ENCODE data around the gene TCP11X2. TPM values are rescaled to one million over a fixed set of nuclear protein-coding genes. Genes with fewer than 3 reads are reported as not detected.
"Not testable (repeated sequence)": the region's sequence is repeated elsewhere in the genome, so short reads cannot be mapped to it uniquely, and the experiment has no call there.

The TCP11X2 gene
- 0.26 TPM for polyA plus RNA-seq (2013, experiment 1 of 4)
- polyA plus RNA-seq (2013, experiment 2 of 4) = 0.41 TPM
- not detected for polyA plus RNA-seq (2013, experiment 3 of 4)
- polyA plus RNA-seq (2013, experiment 4 of 4) = not detected

DNA sequence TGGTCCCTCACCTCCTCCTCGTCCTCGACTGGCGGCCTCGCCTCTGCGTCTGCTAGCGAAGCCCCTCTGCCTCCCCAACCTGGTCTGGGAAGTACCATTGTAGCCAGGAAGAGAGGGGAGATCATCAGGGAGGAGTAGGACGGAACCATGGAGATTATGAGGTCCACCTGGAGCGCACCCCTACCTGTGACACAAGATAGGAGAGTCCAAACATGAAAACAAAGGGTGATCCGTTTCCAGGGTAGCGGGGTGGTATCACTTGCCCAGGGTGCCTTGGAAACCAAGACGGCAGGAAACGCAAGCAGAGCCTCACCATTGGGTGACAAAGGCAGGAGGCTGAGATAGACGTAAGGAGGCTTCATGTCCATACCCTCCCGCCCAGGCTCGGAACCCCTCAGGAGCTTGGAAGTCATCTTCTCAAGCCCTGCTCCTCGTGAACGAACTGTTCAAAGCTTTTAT lies at the start of gene TCP11X2:
TCP11X2 (minus strand) TSS at position 51 of the 459 bp plus-strand sequence.
- H3K36me3 ChIP-seq (ENCODE audit: control insufficient read depth, insufficient read depth, low read length); H3K27ac ChIP-seq (ENCODE audit: insufficient read depth, low read depth, low read length, poor library complexity, severe bottlenecking); H3K9me3 ChIP-seq (ENCODE audit: control insufficient read depth, low read length); H3K4me3 ChIP-seq (ENCODE audit: insufficient read depth, low read depth, low read length); H3K4me1 ChIP-seq (ENCODE audit: control insufficient read depth, insufficient read depth, low read length); H3K27me3 ChIP-seq (ENCODE audit: control insufficient read depth, insufficient read depth, low read length, poor library complexity, severe bottlenecking): not testable (repeated sequence)
- WGBS, 2 experiments = 83% methylated on average over 4 of the region's 17 CpGs; no CpG with 5 or more reads in 1 of the 2 experiments

DNA sequence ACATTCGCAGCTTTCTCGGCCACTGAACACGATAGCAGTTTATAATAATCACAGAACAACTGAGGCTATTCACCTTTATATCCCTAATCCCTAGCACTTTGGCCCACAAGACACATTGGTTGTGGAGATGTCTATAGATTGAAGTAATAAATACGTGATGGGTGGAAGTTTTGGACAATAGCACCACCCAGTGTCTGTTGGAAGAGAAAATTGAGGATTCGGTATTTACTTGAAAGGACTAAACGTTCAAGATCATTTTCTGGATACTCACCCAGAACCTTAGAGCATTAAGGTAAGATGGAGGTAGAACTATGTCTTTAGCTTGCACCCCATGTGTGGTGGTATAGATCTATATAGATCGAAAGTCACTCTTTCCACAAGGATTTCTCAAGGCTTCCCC lies 45.7 kb upstream of the TCP11X2 start:
- Histone ChIP-seq H3K36me3 (ENCODE audit: control insufficient read depth, insufficient read depth, low read length) (peaks cover 3% of the 10 kb centered on the region), H3K27ac (ENCODE audit: insufficient read depth, low read depth, low read length, poor library complexity, severe bottlenecking) (no peak overlapping the region), H3K4me1 (ENCODE audit: control insufficient read depth, insufficient read depth, low read length) (no peaks in the 10 kb centered on the region), H3K4me3 (ENCODE audit: insufficient read depth, low read depth, low read length) (no peak overlapping the region), H3K9me3 (ENCODE audit: control insufficient read depth, low read length) (no peaks in the 10 kb centered on the region), H3K27me3 (ENCODE audit: control insufficient read depth, insufficient read depth, low read length, poor library complexity, severe bottlenecking) (no peaks in the 10 kb centered on the region)
- WGBS, 2 experiments = 52 to 63% methylated on average over 4 to 6 of the region's 7 CpGs

DNA sequence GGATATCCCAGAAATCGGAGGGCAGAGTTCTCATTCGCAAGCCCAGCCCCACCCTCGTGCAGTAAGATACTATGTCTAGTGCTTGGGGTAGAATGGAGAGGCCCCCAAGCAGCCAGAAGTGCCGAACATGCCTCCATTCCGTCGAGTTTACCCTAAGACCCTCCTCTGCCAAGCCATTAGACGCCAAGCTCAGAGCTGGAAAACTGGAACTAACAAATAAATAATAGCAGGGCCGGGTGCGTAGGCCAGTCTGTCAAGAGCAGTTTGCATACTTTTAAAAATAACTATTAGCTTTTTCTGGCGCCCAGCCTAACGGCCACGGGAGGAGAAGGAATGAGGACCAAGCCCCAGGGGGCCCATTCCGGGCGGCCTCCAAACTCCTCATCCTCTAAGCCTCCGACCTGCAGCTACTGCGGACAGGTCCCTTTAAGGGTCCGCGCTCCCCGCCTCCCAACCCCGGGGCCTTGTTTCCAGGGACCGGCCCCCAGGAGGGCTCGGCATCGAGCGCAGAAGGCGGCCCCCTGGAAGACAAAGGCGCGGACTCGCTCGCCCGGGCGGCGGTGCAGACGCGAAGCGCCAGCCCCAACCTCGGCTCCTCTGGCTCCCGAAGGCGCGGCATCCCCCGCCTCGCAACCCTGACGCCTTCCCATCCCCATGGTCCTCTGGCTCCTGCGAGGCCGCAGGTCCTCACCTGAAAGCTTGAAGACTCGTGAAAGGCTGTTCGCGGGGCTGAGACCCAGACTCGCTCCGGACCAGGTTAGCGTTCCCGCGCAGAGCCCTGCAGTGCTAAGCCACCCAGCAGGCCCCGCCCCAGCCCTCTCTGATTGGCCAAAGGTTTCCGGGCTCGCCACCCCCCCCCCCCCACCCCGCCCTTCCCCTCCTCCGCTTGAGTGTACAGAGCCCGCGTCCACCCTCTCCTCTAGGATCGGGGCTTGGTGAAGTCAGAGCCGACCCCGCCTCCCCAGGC lies 44.6 kb upstream of the TCP11X2 start, which contains the start of gene TMSB15A:
TMSB15A (minus strand) TSS at position 765 of the 967 bp plus-strand sequence.
- Histone ChIP-seq H3K27ac (ENCODE audit: insufficient read depth, low read depth, low read length, poor library complexity, severe bottlenecking) (peak within 1 kb of the TSS; percentile 87), H3K27me3 (ENCODE audit: control insufficient read depth, insufficient read depth, low read length, poor library complexity, severe bottlenecking) (no peaks in the 10 kb centered on the region), H3K36me3 (ENCODE audit: control insufficient read depth, insufficient read depth, low read length) (peaks cover 3% of the 10 kb centered on the region), H3K9me3 (ENCODE audit: control insufficient read depth, low read length) (no peaks in the 10 kb centered on the region), H3K4me3 (ENCODE audit: insufficient read depth, low read depth, low read length) (peak within 1 kb of the TSS; percentile 62), H3K4me1 (ENCODE audit: control insufficient read depth, insufficient read depth, low read length) (no peaks in the 10 kb centered on the region)
- WGBS, 2 experiments = 1% methylated on average over 57 to 59 of the region's 62 CpGs

DNA sequence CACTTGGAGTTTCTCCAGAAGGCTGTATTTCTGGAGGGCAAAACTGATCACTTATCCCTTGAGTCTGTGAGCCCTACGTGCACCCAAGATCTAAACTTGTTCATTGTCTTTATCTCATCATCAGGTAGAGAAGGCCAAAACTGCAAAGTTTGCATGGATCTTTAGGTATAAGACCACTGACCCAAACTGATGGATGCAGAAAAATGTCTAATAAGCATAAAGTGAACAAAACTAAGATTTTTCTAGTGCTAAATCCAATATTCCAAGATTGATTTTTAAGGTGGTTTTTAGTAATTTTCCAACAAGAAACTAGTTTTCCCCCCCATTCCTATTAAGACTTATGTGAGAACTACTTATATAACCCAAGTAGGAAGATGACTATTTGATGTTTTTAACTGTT lies 42.9 kb upstream of the TCP11X2 start:
- no peaks in the 10 kb centered on the region for H3K9me3 ChIP-seq (ENCODE audit: control insufficient read depth, low read length)
- 86 to 100% methylated on average over 1 of the region's 1 CpG for WGBS, 2 experiments
- no peaks in the 10 kb centered on the region for H3K4me1 ChIP-seq (ENCODE audit: control insufficient read depth, insufficient read depth, low read length)
- no peaks in the 10 kb centered on the region for H3K27me3 ChIP-seq (ENCODE audit: control insufficient read depth, insufficient read depth, low read length, poor library complexity, severe bottlenecking)
- H3K4me3 ChIP-seq (ENCODE audit: insufficient read depth, low read depth, low read length) = no peak overlapping the region
- peaks cover 3% of the 10 kb centered on the region for H3K36me3 ChIP-seq (ENCODE audit: control insufficient read depth, insufficient read depth, low read length)
- no peak overlapping the region for H3K27ac ChIP-seq (ENCODE audit: insufficient read depth, low read depth, low read length, poor library complexity, severe bottlenecking)

DNA sequence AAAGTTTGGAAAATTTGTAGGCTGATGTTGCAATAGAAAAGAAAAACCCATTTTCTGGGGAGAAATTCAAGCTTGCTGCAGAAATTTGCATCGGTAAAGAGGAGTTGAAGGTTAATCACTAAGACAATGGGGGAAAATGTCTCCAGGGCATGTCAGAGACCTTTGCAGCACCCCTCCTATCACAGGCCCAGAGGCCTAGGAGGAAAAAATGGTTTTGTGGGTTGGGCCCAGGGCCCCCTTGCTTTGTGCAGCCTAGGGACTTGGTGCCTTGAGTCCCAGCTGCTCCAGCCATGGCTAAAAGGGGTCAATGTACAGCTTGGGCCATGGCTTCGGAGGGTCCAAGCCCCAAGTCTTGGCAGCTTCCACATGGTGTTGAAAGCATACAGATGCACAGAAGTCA lies 27.1 kb upstream of the TCP11X2 start:
- WGBS, 2 experiments = 83 to 90% methylated on average over 2 of the region's 2 CpGs
- no peaks in the 10 kb centered on the region for H3K27me3 ChIP-seq (ENCODE audit: control insufficient read depth, insufficient read depth, low read length, poor library complexity, severe bottlenecking)
- H3K36me3 ChIP-seq (ENCODE audit: control insufficient read depth, insufficient read depth, low read length) = no peaks in the 10 kb centered on the region
- H3K4me3 ChIP-seq (ENCODE audit: insufficient read depth, low read depth, low read length) = no peak overlapping the region
- H3K27ac ChIP-seq (ENCODE audit: insufficient read depth, low read depth, low read length, poor library complexity, severe bottlenecking) = no peak overlapping the region
- no peaks in the 10 kb centered on the region for H3K9me3 ChIP-seq (ENCODE audit: control insufficient read depth, low read length)
- no peaks in the 10 kb centered on the region for H3K4me1 ChIP-seq (ENCODE audit: control insufficient read depth, insufficient read depth, low read length)

DNA sequence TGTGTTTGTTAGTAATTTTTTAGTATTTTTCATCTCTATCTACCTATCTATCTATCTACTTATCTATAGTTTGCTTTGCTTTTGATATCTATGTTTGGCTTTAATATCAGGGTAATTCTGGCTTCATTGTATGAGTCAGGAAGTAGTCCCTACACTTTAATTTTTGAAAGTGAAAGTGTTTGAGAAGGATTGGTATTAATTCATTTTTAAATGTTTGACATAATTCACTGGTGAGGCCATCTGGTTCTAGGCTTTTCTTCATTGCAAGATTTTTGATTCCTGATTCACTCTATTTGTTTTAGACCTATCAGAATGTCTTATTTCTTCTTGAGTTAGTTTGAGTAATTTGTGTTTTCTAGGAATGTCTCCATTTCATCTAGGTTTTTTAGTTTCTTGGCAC lies 20.2 kb upstream of the TCP11X2 start:
- H3K4me1 ChIP-seq (ENCODE audit: control insufficient read depth, insufficient read depth, low read length) = no peaks in the 10 kb centered on the region
- no peaks in the 10 kb centered on the region for H3K36me3 ChIP-seq (ENCODE audit: control insufficient read depth, insufficient read depth, low read length)
- H3K27ac ChIP-seq (ENCODE audit: insufficient read depth, low read depth, low read length, poor library complexity, severe bottlenecking) = no peak overlapping the region
- H3K27me3 ChIP-seq (ENCODE audit: control insufficient read depth, insufficient read depth, low read length, poor library complexity, severe bottlenecking) = no peaks in the 10 kb centered on the region
- H3K4me3 ChIP-seq (ENCODE audit: insufficient read depth, low read depth, low read length) = no peak overlapping the region
- no peaks in the 10 kb centered on the region for H3K9me3 ChIP-seq (ENCODE audit: control insufficient read depth, low read length)

DNA sequence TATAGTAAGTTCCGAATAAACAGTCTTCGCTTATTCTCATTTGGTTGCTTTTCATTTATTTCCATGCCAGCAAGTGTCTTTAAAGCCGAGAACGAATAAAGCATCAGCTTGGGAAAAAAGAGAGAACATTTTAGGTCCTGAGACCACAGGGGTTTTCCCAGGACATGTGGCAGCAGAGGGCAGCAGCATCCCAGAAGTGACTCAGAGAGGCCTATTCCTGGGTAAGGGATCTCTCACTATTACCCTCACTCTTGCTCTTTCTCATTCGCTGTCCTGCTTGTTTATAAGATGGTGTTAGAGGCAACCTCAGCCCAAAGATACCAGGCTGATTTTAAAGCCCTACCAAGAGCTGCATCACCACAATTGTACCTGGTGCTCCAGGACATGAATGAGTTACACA lies 7.2 kb upstream of the TCP11X2 start:
- H3K27ac ChIP-seq (ENCODE audit: insufficient read depth, low read depth, low read length, poor library complexity, severe bottlenecking); H3K36me3 ChIP-seq (ENCODE audit: control insufficient read depth, insufficient read depth, low read length); H3K4me3 ChIP-seq (ENCODE audit: insufficient read depth, low read depth, low read length); H3K9me3 ChIP-seq (ENCODE audit: control insufficient read depth, low read length); H3K27me3 ChIP-seq (ENCODE audit: control insufficient read depth, insufficient read depth, low read length, poor library complexity, severe bottlenecking); H3K4me1 ChIP-seq (ENCODE audit: control insufficient read depth, insufficient read depth, low read length): not testable (repeated sequence)
- WGBS, 2 experiments = no CpG with 5 or more reads among the region's 5 CpGs

DNA sequence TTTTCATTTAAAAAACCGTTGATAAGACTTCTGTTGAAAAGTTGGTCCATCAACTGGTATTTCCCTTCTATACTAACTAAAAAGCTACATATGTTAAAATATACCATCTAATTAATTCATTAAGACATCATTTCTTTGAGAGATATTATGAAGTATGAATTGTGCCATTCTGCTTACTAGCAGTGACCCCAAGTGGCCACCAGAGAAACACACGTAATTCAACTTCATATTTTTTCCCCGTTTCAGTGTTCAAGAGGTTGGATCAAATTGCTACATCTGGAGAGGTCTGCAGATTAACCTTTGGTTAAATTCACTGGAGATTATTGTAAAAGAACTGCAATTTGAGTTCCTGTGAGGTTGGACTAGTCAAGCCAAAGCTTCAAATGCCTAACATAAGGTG lies 1.4 kb downstream of the TCP11X2 start:
- not testable (repeated sequence) for H3K36me3 ChIP-seq (ENCODE audit: control insufficient read depth, insufficient read depth, low read length); H3K9me3 ChIP-seq (ENCODE audit: control insufficient read depth, low read length); H3K4me3 ChIP-seq (ENCODE audit: insufficient read depth, low read depth, low read length); H3K27ac ChIP-seq (ENCODE audit: insufficient read depth, low read depth, low read length, poor library complexity, severe bottlenecking); H3K27me3 ChIP-seq (ENCODE audit: control insufficient read depth, insufficient read depth, low read length, poor library complexity, severe bottlenecking); H3K4me1 ChIP-seq (ENCODE audit: control insufficient read depth, insufficient read depth, low read length)
- WGBS, 2 experiments = no CpG with 5 or more reads among the region's 3 CpGs

DNA sequence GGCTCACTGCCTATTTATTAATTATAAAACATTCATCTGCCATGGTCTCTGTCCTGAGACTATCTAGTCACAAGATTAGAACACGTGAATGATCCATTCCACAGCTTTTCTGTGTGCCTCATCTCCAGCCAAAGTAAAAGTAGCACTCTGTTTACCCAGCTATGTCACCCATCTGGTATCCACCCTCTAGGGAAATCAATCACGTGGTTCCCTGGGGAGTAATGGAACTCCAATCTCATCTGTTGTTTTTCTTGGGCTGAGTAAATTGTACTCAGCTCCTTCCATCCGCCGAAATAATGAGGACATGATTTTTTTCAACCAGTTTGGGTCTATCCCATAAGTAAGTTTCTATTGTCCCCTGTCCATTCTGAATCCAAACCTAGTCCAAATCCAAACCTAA lies 13.0 kb downstream of the TCP11X2 start:
- no CpG with 5 or more reads among the region's 4 CpGs for WGBS, 2 experiments

DNA sequence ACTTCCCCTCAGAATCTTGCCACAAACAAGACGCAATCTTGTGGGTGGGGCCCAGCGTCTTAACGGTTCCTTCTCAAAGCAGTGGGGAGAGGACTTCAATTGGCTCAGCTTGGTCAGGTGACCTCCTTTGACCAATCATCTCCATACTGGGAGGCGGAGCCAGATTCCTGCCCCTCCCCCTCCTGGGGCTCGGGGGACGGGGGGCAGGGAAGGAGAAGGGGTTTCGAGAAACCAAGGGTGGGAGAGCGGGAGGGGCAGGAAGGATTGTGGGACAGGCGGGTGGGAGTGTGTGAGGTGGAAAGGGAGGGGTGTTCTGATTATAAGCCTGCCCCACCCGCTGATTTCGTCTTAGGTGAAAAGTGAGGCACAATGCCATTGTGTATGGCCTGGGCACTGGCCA lies 31.7 kb downstream of the TCP11X2 start, which contains the start of gene NXF2B:
NXF2B (minus strand) TSS at position 101 of the 400 bp plus-strand sequence. CDS start 59,972 bp downstream, outside the sequence.
- not testable (repeated sequence) for H3K27me3 ChIP-seq (ENCODE audit: control insufficient read depth, insufficient read depth, low read length, poor library complexity, severe bottlenecking); H3K4me3 ChIP-seq (ENCODE audit: insufficient read depth, low read depth, low read length); H3K27ac ChIP-seq (ENCODE audit: insufficient read depth, low read depth, low read length, poor library complexity, severe bottlenecking); H3K36me3 ChIP-seq (ENCODE audit: control insufficient read depth, insufficient read depth, low read length); H3K4me1 ChIP-seq (ENCODE audit: control insufficient read depth, insufficient read depth, low read length); H3K9me3 ChIP-seq (ENCODE audit: control insufficient read depth, low read length)
- no CpG with 5 or more reads among the region's 11 CpGs for WGBS, 2 experiments

More for the DNA sequence above, 13.0 kb downstream of the TCP11X2 start:
- H3K27ac ChIP-seq (ENCODE audit: insufficient read depth, low read depth, low read length, poor library complexity, severe bottlenecking); H3K4me1 ChIP-seq (ENCODE audit: control insufficient read depth, insufficient read depth, low read length); H3K9me3 ChIP-seq (ENCODE audit: control insufficient read depth, low read length); H3K36me3 ChIP-seq (ENCODE audit: control insufficient read depth, insufficient read depth, low read length); H3K4me3 ChIP-seq (ENCODE audit: insufficient read depth, low read depth, low read length); H3K27me3 ChIP-seq (ENCODE audit: control insufficient read depth, insufficient read depth, low read length, poor library complexity, severe bottlenecking): not testable (repeated sequence)
